Measurements from ENCODE around the gene SLC15A2. TPM values are rescaled to one million over a fixed set of nuclear protein-coding genes. Genes with fewer than 3 reads are reported as not detected.
"Not testable (repeated sequence)": the region's sequence is repeated elsewhere in the genome, so short reads cannot be mapped to it uniquely, and the experiment has no call there.

Gene SLC15A2
- total RNA-seq (2014; rRNA removed; shearing (Covaris generic)) = 0.32 and 0.37 TPM in 2 replicates

GRCh38 chr3:121894301-121894990 lies at the start of gene SLC15A2:
TSS of gene SLC15A2 (plus strand) at chr3:121894401. CDS start at chr3:121894477, 76 bp downstream.
- DNase-seq (ENCODE audit: low read depth) = peak; percentile 22

GRCh38 chr3:121844892-121845291 lies 49.3 kb upstream of the SLC15A2 start:
- DNase-seq (ENCODE audit: low read depth) = no peak

- no peak for DNase-seq (ENCODE audit: low read depth)
Observed at GRCh38 chr3:121852256-121852655, 41.9 kb upstream of the SLC15A2 start.

GRCh38 chr3:121855555-121855954 lies 38.6 kb upstream of the SLC15A2 start:
- peak; percentile 20 for DNase-seq (ENCODE audit: low read depth)

- DNase-seq (ENCODE audit: low read depth) = not testable (repeated sequence)
Observed at GRCh38 chr3:121857778-121858177, 36.4 kb upstream of the SLC15A2 start.

- DNase-seq (ENCODE audit: low read depth) = not testable (repeated sequence)
Observed at GRCh38 chr3:121863247-121863646, 31.0 kb upstream of the SLC15A2 start.

- DNase-seq (ENCODE audit: low read depth) = no peak
Observed at GRCh38 chr3:121863801-121864200, 30.4 kb upstream of the SLC15A2 start.

- no peak for DNase-seq (ENCODE audit: low read depth)
Observed at GRCh38 chr3:121869736-121870135, 24.5 kb upstream of the SLC15A2 start.

GRCh38 chr3:121870717-121871116 lies 23.5 kb upstream of the SLC15A2 start:
- DNase-seq (ENCODE audit: low read depth) = peak; percentile 10

GRCh38 chr3:121871430-121871829 lies 22.8 kb upstream of the SLC15A2 start:
- DNase-seq (ENCODE audit: low read depth) = no peak

- DNase-seq (ENCODE audit: low read depth) = no peak
Observed at GRCh38 chr3:121878411-121878810, 15.8 kb upstream of the SLC15A2 start.

- peak; percentile 51 for DNase-seq (ENCODE audit: low read depth)
Observed at GRCh38 chr3:121883507-121883906, 10.7 kb upstream of the SLC15A2 start.

- DNase-seq (ENCODE audit: low read depth) = peak; percentile 66
Observed at GRCh38 chr3:121885386-121885785, 8.8 kb upstream of the SLC15A2 start.

GRCh38 chr3:121895121-121895520 lies 920 bp downstream of the SLC15A2 start:
- DNase-seq (ENCODE audit: low read depth) = no peak

- no peak for DNase-seq (ENCODE audit: low read depth)
Observed at GRCh38 chr3:121895736-121896135, 1.5 kb downstream of the SLC15A2 start.

- no peak for DNase-seq (ENCODE audit: low read depth)
Observed at GRCh38 chr3:121896823-121897222, 2.6 kb downstream of the SLC15A2 start.

GRCh38 chr3:121897296-121897695 lies 3.1 kb downstream of the SLC15A2 start:
- no peak for DNase-seq (ENCODE audit: low read depth)

GRCh38 chr3:121913305-121913990 lies 19.2 kb downstream of the SLC15A2 start:
- no peak for DNase-seq (ENCODE audit: low read depth)

GRCh38 chr3:121914081-121914998 lies 20.1 kb downstream of the SLC15A2 start:
- DNase-seq (ENCODE audit: low read depth) = no peak

- peak; percentile 67 for DNase-seq (ENCODE audit: low read depth)
Observed at GRCh38 chr3:121916189-121916588, 22.0 kb downstream of the SLC15A2 start.

GRCh38 chr3:121918779-121919483 lies 24.7 kb downstream of the SLC15A2 start:
- DNase-seq (ENCODE audit: low read depth) = peak; percentile 10
